ENCODE data around the gene SRRD.

GRCh38 chr22:26540119-26540518 is 56.4 kb downstream of the SRRD start:
- no peak for TF ChIP-seq CTCF (conservative IDR thresholded peaks at IDR 0.05; ENCODE audit: low read length)
- no peak for TF ChIP-seq EZH2phosphoT487 (IDR thresholded peaks at IDR 0.05; ENCODE audit: borderline replicate concordance, low read depth, low read length)

Measured in OCI-LY7 (cell line).